Stimulated activated CD4-positive, alpha-beta T cell treated with anti-CD3 and anti-CD28 coated beads, Interleukin-4, amount 100 ng/mL, for 4 hours (primary cell): ENCODE measurements around the gene NUP205.
"Not testable (repeated sequence)": the region's sequence is repeated elsewhere in the genome, so short reads cannot be mapped to it uniquely, and the experiment has no call there.

Experiments used
- DNase-seq, 2 experiments: peaks; one replicate each; pipeline ENCODE4 v3.0.0-alpha.2; 2020

NUP205 gene

DNA sequence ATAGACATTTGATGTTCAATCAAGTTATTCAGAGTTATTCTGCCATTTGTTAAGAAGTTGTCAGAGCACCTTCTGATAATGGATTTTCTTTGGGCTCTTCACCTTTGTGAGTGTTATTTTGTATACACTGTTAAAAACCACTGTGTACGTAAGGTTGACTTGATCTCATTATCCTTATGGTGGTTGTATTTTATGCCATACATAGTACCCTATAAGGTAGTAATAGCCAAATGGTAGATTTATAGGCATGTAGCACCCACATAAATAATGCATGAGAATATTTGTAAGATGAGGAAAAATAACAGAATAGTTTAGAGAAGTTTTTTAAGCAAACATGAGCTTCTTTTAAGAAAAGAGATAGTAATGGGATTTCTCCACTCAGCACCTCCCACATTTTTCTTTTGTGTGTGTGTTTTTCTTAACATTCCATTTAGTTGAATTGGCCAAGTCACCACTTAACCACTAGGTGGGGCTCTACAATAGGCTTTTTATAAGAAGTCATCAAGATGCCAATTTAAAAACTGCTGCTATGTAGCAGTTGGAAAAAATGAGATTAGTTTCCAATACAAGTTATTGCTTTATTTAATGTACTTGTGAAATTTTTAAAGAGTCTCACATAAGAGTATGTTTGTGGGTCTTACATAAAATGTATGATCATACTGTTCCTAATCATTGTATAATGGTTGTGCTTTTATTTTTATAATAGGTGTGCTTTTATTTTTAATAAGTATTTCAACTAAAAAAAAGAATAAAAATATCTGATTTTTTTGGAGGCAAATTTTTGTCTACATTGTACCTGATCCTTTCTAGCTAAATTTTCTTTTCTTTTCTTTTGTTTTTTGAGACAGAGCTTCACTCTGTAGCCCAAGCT is 63.5 kb downstream of the NUP205 start:
- DNase-seq = no peak

DNA sequence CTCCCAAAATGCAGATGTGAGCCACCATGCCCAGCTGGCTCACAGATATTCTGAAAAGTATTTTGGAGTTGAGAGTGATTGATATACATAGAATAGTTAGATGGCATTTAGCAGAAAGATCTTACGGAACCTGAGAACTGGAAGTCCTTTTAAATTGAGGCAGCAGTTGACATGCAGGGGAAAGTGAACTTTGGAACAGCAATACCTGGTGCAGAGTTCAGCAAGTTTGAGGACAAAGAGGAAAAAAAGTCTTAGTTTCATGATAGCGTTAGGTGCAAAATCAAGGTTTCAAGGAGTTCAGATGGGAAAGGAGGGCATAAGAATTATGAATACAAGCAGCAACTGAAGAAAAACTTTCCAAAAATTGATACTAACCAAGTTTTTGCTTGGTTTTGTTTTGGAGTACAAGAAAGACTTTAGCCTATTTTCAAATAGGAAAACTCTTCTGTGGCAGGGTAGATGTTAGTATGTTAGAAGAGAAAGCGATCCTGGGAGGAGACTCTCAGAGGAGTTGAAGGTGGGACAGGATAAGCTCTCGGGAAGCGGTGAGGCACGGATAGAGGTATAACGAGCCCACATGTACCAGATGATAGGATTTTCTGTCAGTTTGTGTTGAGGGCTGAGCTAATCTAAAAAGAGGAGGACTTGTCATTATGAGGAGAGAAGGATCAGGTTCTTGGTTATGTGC is 76.6 kb downstream of the NUP205 start:
- DNase-seq = no peak

- DNase-seq = not testable (repeated sequence)
These were observed 82.0 kb downstream of the NUP205 start for GRCh38 chr7:135639690-135640089.

GRCh38 chr7:135644154-135644553 is 86.4 kb downstream of the NUP205 start:
- DNase-seq = no peak

- DNase-seq = no peak
These were observed 87.0 kb downstream of the NUP205 start for GRCh38 chr7:135644729-135645128.

DNA sequence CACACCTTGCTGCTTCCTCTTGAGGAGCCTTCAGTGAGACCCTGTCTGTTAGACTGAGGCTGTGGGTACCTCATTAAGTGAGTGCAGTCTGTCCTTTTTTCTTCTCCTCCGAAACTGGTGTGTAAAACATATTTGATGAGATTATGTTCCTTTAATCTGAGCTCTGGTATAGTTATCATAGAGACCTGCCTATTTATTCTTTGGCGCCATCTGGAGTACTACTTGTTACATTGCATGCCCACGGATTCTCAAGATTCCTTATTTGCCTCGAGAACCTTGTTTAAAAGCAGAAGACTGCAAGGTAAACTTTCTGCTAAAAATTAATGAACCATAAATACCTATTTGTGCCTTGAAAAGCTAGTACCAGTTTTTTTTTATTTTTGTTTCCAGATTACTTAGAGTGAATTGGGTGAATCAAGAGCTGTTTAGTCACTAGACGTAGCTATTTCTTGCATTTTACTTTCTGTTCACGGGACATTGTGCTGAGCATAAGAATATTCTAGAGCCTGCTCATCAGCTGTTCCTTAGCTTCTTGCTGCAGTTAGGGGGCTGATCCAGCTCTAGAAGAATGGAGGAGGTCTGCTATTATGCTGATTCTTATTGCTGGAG is 87.7 kb downstream of the NUP205 start:
- no peak for DNase-seq

- no peak for DNase-seq
These were observed 90.0 kb downstream of the NUP205 start for GRCh38 chr7:135647755-135648154.

DNA sequence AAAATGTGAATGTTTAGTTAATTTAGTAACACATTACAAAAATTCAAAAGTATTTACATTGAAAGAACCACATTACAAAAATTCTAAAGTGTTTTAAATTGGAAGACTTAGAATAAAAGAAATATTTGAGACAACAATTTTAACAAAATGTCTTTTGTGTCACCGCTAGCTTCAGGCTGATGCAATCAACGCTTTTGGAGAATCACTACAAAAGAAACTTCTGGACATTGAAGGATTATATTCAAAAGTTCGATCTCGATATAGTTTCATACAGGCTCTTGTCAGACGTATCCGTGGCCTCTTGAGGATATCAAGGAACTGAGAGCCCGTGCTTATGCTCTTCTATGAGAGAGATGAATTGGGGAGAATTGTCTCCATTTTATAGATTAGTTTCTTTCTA is 90.5 kb downstream of the NUP205 start:
- no peak for DNase-seq

DNA sequence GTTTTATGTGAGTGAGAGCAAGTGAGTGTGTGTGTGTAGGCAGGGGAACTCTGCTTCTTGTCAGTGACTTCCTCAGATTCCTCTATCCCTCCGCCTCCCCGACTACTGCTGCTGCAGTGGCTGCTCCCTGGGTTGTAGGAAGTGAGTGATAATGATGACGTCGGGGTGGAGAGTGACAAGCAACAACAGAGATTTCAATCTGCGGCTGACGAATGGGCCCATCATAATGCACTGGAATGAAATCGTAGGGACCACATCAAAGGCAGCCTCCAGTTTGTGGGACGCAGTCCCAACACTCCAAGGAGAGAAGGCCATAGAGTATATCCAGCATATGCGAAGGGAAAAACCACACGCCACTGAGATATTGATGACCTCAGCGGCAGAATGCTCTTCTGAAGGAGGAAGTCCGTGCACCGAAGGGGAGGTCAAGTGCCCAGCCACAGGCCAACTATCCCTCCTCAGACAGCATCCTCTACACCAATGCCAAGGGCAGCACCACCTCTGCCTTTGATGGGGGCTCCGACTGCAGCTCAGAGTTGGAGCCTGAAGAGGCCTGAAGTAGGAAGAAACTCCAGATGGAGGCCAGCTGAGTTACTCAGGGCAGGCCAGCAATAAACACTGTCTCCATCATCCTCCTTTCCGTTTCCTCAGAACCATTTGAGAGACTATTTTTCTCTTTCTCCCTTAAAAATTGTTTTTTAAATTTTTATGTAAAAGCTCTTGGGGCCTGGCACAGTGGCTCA is 93.3 kb downstream of the NUP205 start:
- DNase-seq = no peak

GRCh38 chr7:135653340-135654080 is 95.8 kb downstream of the NUP205 start:
- DNase-seq = no peak

GRCh38 chr7:135658564-135658963 is 100.8 kb downstream of the NUP205 start:
- DNase-seq = no peak

GRCh38 chr7:135659159-135659846 is 101.6 kb downstream of the NUP205 start:
- no peak for DNase-seq

DNA sequence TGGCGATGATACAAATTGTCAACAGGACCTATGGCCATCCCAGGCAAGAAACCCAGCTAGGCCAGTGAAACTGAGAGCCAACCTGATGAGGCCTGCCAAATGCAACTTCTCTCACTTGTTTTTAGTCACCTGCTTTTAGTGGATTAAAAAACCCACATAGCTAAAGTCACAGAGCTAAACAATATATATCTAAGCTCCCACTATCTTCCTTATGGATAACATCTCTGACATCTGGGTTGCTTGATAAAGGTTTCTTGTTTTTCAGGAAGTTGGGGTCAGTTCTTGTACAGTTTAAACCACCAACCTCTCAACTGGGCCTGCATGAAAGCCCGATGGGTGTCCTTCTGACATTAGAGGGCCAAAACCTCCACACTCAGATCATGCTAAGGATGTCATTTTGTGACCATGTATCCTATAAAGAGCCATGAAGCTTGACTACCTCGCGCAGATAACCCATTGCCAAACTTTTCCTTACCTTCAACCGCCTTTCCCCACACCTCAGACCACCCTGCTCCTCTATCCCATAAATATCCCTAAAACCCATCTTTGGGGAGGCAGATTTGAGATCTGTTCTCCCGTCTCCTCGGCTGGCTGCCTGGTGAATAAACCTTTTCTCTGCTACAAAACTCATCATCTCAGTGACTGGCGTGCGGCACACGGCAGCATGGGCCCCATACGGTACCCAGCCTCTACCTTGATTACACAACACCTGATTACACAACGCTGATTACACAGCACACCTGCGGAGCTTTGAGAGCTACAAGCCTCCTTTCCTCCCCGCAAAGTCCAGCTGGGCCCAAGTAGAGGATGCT is 103.8 kb downstream of the NUP205 start:
- no peak for DNase-seq

DNA sequence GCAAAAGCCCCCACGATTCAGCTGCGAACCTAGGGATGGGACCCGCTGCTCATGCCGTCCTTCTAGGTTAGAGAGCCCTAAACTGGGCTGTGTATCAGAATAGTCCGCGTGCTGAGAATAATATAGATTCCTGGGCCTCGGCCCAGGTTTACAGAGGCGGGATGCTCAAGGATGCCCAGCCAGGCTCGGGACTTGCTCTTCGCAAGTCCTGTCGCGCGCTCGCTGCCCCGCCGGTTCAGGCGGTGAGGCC is 104.3 kb downstream of the NUP205 start:
- DNase-seq = no peak

GRCh38 chr7:135662373-135663114 is 104.8 kb downstream of the NUP205 start, which contains the start of gene STMP1:
STMP1 (plus strand) TSS chr7:135662514.
- DNase-seq = peak; percentile 93 to 99

- no peak for DNase-seq
These were observed 106.4 kb downstream of the NUP205 start for GRCh38 chr7:135664046-135664589.

GRCh38 chr7:135665042-135665441 is 107.3 kb downstream of the NUP205 start:
- DNase-seq = no peak

- no peak for DNase-seq
These were observed 108.4 kb downstream of the NUP205 start for GRCh38 chr7:135666156-135666555.

DNA sequence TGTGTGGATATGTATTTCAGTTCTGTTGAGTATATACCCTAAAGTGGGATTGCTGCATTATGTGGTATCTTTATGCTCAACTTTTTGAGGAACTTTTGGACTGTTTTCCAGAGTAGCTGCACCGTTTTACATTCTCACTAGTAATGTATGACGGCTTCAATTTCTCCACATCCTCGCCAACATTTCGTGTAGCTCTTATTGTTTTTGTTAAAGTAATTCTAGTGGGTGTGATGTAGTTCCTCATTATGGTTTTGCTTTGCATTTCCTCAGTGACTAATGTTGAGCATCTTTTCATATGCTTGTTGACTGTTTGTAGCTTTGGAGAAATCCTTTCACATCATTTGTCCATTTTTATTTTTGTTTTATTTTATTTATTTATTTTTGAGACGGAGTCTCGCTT is 109.1 kb downstream of the NUP205 start:
- no peak for DNase-seq

DNA sequence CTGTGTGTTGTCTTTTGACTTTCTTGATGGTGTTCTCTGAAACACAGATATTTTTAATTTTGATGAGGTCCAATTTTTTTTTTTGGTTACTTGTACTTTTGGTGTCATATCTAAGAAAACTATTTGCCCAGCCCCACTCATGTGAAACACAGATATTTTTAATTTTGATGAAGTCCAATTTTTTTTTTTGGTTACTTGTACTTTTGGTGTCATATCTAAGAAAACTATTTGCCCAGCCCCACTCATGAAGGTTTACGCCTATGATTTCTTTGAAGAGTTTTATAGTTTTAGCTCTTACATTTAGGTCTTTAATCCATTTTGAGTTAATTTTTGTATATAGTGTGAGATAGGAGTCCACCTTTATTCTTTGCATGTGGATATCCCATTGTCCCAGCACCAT is 109.9 kb downstream of the NUP205 start:
- DNase-seq = not testable (repeated sequence)
